GM12878 (cell line): ENCODE measurements around the gene PLEKHJ1. TPM values are rescaled to one million over a fixed set of nuclear protein-coding genes. Genes with fewer than 3 reads are reported as not detected.

Experiments
- CHD2 ChIP-seq: IDR thresholded peaks from 2 replicates; pipeline ENCODE4 v1.6.1; 2011; ENCODE audit warnings: low read depth, low read length, improper control_type of control experiment, borderline replicate concordance
- FOXK2 ChIP-seq: fragments of 450-650 bp; IDR thresholded peaks from 2 replicates; pipeline ENCODE4 v1.6.1; 2017; ENCODE audit warnings: mild to moderate bottlenecking, moderate library complexity
- JUND ChIP-seq: IDR thresholded peaks from 2 replicates; pipeline ENCODE4 v1.6.1; 2012; ENCODE audit warnings: low read depth, mild to moderate bottlenecking, low read length, improper control_type of control experiment, moderate library complexity
- MTA3 ChIP-seq: IDR thresholded peaks from 2 replicates; pipeline ENCODE4 v1.6.1; 2012; ENCODE audit warnings: low read length, inconsistent platforms, borderline replicate concordance
- PML ChIP-seq: IDR thresholded peaks from 2 replicates; pipeline ENCODE4 v1.6.1; 2012; ENCODE audit warnings: low read length, inconsistent platforms
- RAD51 ChIP-seq: fragments of 450-650 bp; IDR thresholded peaks from 2 replicates; pipeline ENCODE4 v1.6.1; 2016; ENCODE audit warnings: moderate library complexity, mild to moderate bottlenecking, inconsistent platforms
- SIX5 ChIP-seq: IDR thresholded peaks from 2 replicates; pipeline ENCODE4 v1.6.1; 2011; ENCODE audit warnings: mild to moderate bottlenecking, low read depth, low read length, moderate library complexity; ENCODE audit not compliant: severe bottlenecking
- STAT3 ChIP-seq: IDR thresholded peaks from 2 replicates; pipeline ENCODE4 v1.6.1; 2011; ENCODE audit warnings: low read depth, low read length, improper control_type of control experiment
- TBL1XR1 ChIP-seq: IDR thresholded peaks from 2 replicates; pipeline ENCODE4 v1.6.1; 2012; ENCODE audit warnings: low read depth, low read length, improper control_type of control experiment
- polyA plus RNA-seq, 11 experiments: library from polyadenylated mRNA; depleted of rRNA in 4 of 11; unstranded in 6 of 11; stranded (reverse) in 5 of 11; fragments of >200 nt; fragmentation: Nextera tagmentation in 4 of 11; fragmentation: Illumina TruSeq in 1 of 11; extraction: Ambion mirVana in 4 of 11; extraction: Trizol in 1 of 11; gene quantifications; 1 replicate in 1 of 11; 2 replicates in 10 of 11; pipeline versions ENCODE4 v1.2.1 to v1.2.3, GENCODE V29; 2011 to 2016; ENCODE audit warnings: inconsistent platforms in 2 of 11, missing spikeins in 2 of 11, low read depth in 1 of 11
- total RNA-seq, 4 experiments: library from RNA; depleted of rRNA in 3 of 4; stranded (reverse); fragments of >200 nt in 3 of 4; fragmentation: Illumina TruSeq in 1 of 4; extraction: Trizol in 1 of 4; gene quantifications; 2 replicates each; pipeline versions ENCODE4 v1.2.1 to v1.2.3, GENCODE V29; 2013 to 2021
- TF ChIP-seq, protein P1 (sequence below): fragments of 450-650 bp; formaldehyde crosslinking; IDR thresholded peaks from 2 replicates; pipeline ENCODE4 v1.4.0; 2020; ENCODE audit warnings: mild to moderate bottlenecking, moderate library complexity
- TF ChIP-seq, protein P2 (sequence below): IDR thresholded peaks from 2 replicates; pipeline ENCODE4 v1.6.1; 2011; ENCODE audit warnings: borderline replicate concordance, low read depth, mild to moderate bottlenecking, moderate library complexity, low read length; ENCODE audit not compliant: insufficient read depth, poor library complexity, severe bottlenecking
- TF ChIP-seq, protein P3 (sequence below): fragments of 450-650 bp; IDR thresholded peaks from 2 replicates; pipeline ENCODE4 v1.6.1; 2018; ENCODE audit warnings: borderline replicate concordance, mild to moderate bottlenecking; ENCODE audit not compliant: partially characterized antibody
- TF ChIP-seq, protein P4 (sequence below): fragments of 450-650 bp; IDR thresholded peaks from 2 replicates; pipeline ENCODE4 v1.6.1; 2017; ENCODE audit warnings: mild to moderate bottlenecking, moderate library complexity

PLEKHJ1 gene
- total and polyA plus RNA-seq, 10 of the 15 experiments (the other 5 are each of a cell fraction or from before 2014, with no cell fraction given), result 1.3 to 133 (median 75.0) TPM

DNA sequence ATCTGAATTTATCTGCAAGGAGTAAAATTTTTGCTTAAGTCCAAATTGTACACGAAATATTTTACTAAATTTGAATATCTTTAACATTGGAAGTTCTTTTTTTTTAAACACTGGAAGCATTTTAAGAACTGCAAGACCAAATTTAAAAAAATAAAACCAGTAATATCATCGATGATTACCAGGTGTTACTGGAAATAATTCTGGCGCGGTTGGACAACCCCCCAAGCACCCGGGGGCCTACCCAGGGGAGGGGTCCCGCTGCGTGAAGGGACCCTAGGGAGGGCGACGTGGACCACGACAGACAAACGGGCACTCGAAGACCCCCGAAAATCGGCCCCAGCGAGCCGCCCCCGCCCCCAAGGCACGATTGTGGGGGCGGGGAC is 32.7 kb upstream of the PLEKHJ1 start (continued):
- TF ChIP-seq, protein P1, sequence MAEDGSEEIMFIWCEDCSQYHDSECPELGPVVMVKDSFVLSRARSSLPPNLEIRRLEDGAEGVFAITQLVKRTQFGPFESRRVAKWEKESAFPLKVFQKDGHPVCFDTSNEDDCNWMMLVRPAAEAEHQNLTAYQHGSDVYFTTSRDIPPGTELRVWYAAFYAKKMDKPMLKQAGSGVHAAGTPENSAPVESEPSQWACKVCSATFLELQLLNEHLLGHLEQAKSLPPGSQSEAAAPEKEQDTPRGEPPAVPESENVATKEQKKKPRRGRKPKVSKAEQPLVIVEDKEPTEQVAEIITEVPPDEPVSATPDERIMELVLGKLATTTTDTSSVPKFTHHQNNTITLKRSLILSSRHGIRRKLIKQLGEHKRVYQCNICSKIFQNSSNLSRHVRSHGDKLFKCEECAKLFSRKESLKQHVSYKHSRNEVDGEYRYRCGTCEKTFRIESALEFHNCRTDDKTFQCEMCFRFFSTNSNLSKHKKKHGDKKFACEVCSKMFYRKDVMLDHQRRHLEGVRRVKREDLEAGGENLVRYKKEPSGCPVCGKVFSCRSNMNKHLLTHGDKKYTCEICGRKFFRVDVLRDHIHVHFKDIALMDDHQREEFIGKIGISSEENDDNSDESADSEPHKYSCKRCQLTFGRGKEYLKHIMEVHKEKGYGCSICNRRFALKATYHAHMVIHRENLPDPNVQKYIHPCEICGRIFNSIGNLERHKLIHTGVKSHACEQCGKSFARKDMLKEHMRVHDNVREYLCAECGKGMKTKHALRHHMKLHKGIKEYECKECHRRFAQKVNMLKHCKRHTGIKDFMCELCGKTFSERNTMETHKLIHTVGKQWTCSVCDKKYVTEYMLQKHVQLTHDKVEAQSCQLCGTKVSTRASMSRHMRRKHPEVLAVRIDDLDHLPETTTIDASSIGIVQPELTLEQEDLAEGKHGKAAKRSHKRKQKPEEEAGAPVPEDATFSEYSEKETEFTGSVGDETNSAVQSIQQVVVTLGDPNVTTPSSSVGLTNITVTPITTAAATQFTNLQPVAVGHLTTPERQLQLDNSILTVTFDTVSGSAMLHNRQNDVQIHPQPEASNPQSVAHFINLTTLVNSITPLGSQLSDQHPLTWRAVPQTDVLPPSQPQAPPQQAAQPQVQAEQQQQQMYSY (CRISPR knock-in tag), result no peak
- no peak for TF ChIP-seq RAD51
- TF ChIP-seq, protein P2, sequence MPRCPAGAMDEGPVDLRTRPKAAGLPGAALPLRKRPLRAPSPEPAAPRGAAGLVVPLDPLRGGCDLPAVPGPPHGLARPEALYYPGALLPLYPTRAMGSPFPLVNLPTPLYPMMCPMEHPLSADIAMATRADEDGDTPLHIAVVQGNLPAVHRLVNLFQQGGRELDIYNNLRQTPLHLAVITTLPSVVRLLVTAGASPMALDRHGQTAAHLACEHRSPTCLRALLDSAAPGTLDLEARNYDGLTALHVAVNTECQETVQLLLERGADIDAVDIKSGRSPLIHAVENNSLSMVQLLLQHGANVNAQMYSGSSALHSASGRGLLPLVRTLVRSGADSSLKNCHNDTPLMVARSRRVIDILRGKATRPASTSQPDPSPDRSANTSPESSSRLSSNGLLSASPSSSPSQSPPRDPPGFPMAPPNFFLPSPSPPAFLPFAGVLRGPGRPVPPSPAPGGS, result no peak
- TF ChIP-seq, protein P3, sequence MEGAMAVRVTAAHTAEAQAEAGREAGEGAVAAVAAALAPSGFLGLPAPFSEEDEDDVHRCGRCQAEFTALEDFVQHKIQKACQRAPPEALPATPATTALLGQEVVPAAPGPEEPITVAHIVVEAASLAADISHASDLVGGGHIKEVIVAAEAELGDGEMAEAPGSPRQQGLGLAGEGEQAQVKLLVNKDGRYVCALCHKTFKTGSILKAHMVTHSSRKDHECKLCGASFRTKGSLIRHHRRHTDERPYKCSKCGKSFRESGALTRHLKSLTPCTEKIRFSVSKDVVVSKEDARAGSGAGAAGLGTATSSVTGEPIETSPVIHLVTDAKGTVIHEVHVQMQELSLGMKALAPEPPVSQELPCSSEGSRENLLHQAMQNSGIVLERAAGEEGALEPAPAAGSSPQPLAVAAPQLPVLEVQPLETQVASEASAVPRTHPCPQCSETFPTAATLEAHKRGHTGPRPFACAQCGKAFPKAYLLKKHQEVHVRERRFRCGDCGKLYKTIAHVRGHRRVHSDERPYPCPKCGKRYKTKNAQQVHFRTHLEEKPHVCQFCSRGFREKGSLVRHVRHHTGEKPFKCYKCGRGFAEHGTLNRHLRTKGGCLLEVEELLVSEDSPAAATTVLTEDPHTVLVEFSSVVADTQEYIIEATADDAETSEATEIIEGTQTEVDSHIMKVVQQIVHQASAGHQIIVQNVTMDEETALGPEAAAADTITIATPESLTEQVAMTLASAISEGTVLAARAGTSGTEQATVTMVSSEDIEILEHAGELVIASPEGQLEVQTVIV, result no peak
- TF ChIP-seq PML, result no peak
- TF ChIP-seq CHD2, result no peak
- no peak for TF ChIP-seq TBL1XR1
- TF ChIP-seq SIX5, result no peak
- TF ChIP-seq, protein P4, sequence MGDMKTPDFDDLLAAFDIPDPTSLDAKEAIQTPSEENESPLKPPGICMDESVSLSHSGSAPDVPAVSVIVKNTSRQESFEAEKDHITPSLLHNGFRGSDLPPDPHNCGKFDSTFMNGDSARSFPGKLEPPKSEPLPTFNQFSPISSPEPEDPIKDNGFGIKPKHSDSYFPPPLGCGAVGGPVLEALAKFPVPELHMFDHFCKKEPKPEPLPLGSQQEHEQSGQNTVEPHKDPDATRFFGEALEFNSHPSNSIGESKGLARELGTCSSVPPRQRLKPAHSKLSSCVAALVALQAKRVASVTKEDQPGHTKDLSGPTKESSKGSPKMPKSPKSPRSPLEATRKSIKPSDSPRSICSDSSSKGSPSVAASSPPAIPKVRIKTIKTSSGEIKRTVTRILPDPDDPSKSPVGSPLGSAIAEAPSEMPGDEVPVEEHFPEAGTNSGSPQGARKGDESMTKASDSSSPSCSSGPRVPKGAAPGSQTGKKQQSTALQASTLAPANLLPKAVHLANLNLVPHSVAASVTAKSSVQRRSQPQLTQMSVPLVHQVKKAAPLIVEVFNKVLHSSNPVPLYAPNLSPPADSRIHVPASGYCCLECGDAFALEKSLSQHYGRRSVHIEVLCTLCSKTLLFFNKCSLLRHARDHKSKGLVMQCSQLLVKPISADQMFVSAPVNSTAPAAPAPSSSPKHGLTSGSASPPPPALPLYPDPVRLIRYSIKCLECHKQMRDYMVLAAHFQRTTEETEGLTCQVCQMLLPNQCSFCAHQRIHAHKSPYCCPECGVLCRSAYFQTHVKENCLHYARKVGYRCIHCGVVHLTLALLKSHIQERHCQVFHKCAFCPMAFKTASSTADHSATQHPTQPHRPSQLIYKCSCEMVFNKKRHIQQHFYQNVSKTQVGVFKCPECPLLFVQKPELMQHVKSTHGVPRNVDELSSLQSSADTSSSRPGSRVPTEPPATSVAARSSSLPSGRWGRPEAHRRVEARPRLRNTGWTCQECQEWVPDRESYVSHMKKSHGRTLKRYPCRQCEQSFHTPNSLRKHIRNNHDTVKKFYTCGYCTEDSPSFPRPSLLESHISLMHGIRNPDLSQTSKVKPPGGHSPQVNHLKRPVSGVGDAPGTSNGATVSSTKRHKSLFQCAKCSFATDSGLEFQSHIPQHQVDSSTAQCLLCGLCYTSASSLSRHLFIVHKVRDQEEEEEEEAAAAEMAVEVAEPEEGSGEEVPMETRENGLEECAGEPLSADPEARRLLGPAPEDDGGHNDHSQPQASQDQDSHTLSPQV, result no peak
- no peak for TF ChIP-seq MTA3
- no peak for TF ChIP-seq FOXK2
- TF ChIP-seq JUND, result no peak
- TF ChIP-seq STAT3, result no peak
